ELR (cell line): ENCODE results near the gene DCAF11.

Experiments used
- DNase-seq: peaks from one replicate; pipeline ENCODE4 v3.0.0-alpha.2; 2015; ENCODE audit warnings: low read depth

Gene DCAF11

DNA sequence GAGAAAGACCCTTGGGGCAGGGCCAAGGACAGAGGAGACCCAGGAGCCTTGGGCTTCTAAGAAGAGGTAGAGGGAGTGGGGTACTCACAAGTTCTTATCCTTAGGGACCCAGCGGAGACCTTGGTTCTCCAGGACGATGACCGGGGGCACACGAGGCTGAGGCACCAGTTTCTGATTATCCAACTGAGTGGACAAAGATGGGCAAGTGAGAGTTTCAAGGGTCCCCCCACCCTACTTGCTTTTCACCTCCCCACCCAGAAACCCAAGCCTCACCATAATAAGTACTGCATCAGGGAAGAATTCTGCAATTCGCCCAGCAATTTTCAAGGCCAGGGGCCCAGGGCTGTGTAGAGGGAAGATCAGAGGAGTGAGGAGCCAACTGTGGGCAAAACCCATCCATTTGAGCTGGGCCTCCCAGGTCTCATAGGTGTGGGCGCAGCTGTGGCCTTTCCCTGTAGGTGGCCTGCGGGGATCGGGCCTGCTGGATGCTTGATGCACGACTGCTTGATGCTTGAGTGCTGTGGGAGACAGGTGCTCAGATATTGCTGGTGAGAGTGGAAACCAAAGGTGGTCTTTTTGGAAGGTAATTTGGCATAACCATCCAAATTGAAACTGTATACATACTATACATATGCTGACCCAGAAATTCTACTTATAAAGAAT lies 24.8 kb downstream of the DCAF11 start:
- no peak for DNase-seq

DNA sequence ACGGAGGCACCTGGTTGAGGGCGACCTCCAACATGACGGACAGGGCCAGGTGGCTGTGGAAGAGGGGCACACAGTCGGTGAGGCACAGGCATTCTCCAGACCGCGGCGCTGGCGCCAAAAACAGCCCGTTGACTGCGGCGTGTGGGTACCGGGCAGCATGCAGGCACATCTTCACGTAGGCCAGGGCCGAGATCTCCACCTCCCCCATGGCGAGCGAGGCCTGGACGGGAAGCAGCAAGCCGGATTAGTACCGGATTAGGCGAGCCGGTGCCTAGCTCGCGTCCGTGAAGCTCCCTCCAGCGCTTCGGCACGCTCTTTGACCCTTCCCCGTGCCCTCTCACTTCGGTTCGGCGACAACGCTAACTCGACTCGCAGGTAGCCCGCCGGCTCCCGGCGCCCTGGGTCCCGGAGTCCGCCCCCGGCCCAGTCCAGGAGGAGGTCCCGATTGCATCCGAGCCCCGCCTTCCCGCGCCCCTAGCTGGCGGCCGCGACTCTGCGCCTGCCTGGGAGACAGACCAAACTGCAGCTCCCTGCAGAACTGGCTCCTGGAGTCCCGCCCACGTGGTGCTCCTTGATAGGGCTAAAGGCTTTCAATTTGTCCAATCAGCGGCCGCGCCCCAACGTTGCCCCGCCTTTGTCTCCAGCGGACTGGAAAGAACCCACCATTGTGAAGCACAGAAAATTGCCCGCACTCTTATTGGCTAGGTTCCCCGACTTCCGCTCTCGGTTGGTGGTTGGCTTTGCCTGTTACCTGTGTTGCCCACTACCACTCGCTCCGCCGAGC lies 26.7 kb downstream of the DCAF11 start, which contains the start of gene EMC9:
TSS of gene EMC9 (minus strand) at position 495 of the 784 bp plus-strand sequence. CDS start at position 208, 287 bp downstream.
- peak; percentile 99 for DNase-seq

DNA sequence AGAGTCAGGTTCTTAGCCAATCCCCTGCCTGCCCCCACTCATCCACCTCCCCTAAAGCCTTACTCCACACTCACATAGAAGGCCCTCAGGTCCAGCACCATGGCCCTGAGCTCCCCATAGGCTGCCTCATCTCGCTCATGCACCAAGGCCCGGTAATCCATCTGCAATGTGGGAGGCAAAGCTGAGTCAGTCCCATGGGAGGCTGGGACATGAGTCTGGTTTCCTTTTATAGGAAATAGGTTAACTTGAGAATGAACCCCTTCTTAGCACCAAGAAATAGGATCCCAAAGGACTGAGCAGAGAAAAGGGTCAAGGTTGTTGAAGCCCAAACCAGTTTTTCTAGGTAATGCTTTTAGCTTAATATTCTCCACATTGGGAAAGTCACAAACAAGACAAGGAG lies 28.9 kb downstream of the DCAF11 start:
- peak; percentile 61 for DNase-seq

DNA sequence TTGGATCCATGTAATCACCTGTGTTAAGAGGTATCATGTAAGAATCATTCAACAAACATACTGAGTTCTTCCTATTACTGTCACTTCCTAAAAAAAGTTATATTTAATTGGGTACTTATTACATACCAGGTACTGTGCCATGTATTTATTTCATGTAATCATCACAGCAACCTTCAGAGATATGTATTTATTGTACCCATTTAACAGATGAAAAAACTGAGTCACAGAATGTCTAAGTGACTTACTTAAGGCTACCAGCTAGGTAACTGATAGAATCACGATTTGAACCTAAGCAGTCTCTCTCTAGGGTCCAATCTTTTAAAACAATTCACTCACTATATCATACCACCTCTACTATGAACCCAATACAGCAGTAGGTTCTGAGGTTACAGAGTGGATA lies 29.9 kb downstream of the DCAF11 start:
- no peak for DNase-seq

DNA sequence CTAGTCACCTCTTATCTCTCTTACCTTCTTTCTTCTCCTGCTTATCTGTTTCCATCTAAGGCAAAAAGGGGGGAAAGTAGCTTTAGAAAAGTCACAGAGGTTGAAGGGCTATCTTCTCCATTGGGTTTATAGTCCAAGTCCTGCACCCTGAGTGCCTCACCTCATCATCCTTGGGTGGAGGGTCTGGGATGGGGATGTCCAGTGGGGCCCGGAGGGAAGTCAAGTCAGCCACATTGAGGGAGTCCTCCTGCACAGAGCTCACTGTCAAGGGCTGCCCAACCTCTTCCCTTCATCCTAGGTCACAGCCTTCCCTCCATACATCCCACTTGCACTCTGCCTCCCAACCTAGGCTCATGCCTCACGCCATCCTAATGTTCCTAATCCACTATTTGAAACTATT lies 30.6 kb downstream of the DCAF11 start:
- no peak for DNase-seq

DNA sequence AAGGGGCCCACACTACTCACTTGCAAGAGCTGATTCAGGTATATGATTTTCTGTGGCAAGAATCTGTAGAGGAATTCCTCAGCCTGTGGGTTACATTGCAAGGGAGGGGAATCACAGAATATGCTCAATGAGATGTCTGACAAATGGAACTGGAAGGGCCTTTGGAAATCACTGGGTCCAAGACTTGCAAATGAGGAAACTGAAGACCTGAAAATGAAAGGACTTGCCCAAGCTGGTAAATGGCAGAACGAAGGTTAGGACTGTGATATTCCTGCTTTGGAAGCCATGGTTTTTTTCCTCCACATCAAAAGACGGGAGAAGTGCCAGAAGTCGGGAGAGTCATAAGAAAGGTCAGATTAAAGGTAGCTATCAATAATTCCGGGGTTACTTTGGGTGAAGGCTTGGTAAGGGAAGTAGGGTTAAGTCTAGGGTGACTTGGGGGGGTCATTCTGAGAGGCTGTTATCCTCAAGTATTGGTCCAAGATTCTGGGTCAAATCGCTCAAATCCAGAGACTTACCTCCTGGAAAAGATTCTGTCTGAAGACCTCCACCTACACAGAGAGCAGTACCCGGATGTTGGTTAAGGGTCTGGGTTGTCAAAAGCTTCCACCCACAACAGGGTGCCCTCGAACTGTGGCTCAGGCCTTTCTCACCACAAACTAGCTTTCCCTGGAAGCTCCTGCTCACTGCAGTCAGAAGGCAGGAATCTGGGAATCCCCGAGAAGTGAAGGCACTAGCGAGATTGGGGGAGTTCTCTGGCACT lies 31.3 kb downstream of the DCAF11 start:
- DNase-seq, result peak; percentile 75

DNA sequence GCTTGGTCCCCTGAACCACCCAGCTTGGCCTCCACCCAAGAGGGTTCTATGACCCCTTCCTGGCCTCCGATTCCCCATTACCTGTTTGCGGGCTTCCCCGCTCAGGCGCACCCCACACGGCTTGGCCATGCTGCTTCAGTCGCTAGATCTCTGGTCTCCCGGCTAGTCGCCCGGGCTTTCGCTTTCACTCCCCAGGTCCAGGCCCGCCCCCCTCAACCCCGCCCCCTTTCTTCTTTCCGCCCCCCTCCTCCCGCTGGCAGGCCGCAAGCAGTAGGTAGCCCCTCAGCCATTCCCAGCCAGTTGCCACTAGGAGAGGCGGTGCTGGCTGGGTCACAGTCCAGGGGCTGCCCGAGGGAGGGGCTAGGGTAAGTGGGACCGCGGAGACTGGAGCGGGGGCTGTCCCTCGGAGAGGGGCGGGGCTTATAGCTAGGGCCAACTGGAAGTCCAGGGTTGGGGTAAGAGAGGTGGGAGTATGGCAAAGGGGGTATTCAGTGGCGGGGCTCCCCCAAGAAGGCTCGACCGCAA lies 31.9 kb downstream of the DCAF11 start, which contains the start of gene PSME2:
TSS of gene PSME2 (minus strand) at position 158 of the 525 bp plus-strand sequence. CDS start at position 129, 29 bp downstream.
- peak; percentile 97 for DNase-seq

DNA sequence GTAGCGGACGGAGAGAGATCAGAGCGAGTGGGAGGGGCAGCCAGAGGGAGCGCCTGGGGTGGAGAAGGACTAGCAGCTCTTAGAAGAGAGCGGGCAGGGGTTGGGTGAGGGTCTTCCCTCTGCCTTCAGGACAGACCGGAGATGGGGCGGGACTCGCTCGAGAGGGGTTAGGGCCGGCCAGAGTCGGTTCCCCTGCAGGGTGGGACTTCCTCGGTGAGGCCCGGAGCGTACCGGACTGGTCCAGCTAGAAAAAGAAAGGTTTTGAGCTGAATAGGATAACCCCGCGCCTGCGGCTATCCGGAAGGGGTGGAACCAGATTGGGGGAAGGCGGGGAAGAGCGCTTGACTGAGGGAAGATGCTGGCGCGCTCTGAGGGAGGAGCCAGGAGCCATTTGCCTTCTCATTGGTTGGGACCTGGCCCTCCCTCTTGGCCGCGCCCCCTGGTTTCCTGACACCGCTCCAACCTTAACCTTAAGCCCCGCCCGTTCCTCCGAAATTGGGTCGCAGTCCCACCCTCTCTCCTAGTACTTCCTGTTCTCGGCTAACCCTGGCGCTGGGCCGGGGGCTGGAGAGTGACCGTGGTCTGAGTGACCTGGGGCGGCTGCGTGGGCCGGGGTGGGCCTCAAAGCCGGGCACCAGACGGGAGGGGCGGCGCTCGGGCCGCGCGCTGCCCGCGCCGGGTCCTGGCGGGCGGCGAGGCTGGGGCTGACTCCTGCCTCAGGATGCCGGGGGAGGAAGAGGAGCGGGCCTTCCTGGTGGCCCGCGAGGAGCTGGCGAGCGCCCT lies 32.6 kb downstream of the DCAF11 start, which contains the start of gene RNF31:
TSS of gene RNF31 (plus strand) at position 521 of the 783 bp plus-strand sequence. CDS start at position 722, 201 bp downstream.
- DNase-seq, result peak; percentile 99

DNA sequence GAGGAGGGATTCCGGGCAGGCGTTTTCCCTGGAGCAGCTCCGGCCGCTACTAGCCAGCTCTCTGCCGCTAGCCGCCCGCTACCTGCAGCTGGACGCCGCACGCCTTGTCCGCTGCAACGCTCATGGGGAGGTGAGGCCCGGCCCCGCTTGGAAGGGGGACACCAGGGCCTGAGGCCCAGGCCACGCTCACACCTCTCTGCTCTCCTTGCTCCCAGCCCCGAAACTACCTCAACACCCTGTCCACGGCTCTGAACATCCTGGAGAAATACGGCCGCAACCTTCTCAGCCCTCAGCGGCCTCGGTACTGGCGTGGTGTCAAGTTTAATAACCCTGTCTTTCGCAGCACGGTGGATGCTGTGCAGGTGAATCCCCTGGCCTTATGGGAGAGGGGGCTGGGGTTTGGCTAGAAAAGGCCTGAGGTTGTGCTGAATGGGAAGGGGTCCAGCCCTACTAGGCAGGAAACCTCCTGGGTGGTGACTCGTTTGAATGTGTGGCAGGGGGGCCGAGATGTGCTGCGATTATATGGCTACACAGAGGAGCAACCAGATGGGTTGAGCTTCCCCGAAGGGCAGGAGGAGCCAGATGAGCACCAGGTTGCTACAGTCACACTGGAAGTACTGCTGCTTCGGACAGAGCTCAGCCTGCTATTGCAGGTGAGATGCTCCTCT lies 33.3 kb downstream of the DCAF11 start:
- DNase-seq, result peak; percentile 30

DNA sequence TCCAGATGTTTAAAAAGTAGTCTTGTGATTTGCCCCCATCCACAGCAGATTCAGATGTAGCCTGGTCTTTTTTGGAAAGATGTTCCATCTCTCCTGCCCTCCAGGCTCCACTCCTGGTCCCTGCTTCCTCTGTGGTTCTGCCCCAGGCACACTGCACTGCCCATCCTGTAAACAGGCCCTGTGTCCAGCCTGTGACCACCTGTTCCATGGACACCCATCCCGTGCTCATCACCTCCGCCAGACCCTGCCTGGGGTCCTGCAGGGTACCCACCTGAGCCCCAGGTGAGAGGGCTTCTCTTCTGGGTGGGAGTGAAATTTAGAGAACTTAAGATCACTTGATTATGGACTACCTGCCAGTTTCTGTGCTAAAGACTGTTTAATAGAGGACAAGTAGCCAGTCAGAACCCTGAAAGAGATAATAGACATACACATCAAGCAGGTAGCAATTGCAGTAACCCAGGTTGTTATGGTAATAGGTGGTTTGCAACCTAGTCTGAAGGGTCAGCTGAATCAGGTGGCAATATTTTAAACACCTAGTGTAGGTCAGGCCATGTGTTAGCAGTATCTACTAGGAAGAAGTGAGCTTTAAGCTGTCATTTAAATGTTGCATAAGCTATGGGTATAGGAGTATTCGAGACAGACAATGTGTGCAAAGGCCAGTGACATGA lies 34.9 kb downstream of the DCAF11 start:
- no peak for DNase-seq

DNA sequence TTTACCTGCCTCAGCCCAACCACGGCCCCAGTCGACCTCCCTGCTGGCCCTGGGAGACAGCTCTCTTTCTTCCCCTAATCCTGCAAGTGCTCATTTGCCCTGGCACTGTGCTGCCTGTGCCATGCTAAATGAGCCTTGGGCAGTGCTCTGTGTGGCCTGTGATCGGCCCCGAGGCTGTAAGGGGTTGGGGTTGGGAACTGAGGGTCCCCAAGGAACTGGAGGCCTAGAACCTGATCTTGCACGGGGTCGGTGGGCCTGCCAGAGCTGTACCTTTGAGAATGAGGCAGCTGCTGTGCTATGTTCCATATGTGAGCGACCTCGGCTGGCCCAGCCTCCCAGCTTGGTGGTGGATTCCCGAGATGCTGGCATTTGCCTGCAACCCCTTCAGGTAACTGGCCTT lies 35.5 kb downstream of the DCAF11 start:
- DNase-seq, result no peak

DNA sequence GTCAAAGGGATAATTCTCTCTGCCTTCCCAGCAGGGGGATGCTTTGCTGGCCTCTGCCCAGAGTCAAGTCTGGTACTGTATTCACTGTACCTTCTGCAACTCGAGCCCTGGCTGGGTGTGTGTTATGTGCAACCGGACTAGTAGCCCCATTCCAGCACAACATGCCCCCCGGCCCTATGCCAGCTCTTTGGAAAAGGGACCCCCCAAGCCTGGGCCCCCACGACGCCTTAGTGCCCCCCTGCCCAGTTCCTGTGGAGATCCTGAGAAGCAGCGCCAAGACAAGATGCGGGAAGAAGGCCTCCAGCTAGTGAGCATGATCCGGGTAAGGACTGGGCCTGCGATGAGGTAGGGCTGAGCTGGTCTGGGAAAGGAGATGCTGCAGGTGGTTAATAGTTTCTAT lies 36.0 kb downstream of the DCAF11 start:
- no peak for DNase-seq

DNA sequence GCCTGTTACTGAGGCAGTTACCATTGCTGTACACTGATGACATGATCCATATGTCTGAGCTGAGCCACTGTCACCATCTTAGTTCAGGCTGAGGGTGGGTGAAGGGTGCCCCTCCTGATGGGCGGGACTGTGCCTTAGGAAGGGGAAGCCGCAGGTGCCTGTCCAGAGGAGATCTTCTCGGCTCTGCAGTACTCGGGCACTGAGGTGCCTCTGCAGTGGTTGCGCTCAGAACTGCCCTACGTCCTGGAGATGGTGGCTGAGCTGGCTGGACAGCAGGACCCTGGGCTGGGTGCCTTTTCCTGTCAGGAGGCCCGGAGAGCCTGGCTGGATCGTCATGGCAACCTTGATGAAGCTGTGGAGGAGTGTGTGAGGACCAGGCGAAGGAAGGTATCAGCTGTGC lies 36.4 kb downstream of the DCAF11 start:
- DNase-seq, result no peak

DNA sequence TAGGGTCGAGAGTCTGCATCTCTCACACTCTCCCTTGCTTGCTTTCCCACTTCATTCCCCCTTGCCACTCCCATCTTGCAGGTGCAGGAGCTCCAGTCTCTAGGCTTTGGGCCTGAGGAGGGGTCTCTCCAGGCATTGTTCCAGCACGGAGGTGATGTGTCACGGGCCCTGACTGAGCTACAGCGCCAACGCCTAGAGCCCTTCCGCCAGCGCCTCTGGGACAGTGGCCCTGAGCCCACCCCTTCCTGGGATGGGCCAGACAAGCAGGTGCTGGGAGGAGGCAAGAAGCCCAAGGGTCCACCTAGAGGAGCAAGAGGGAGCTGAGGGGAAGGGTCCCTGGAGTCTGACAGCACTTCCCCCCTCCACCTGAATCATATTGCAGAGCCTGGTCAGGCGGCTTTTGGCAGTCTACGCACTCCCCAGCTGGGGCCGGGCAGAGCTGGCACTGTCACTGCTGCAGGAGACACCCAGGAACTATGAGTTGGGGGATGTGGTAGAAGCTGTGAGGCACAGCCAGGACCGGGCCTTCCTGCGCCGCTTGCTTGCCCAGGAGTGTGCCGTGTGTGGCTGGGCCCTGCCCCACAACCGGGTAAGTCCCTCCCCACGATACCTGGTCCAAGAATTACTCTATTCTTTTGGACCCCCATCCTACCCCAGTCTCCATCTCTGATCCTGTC lies 37.0 kb downstream of the DCAF11 start:
- no peak for DNase-seq

DNA sequence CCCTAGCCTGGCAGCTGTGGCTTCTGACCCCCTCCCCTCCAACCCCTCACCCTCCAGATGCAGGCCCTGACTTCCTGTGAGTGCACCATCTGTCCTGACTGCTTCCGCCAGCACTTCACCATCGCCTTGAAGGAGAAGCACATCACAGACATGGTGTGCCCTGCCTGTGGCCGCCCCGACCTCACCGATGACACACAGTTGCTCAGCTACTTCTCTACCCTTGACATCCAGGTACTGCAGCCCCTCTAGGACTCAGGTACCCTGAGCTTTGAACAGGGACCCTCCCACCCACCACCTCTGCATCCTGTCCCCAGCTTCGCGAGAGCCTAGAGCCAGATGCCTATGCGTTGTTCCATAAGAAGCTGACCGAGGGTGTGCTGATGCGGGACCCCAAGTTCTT lies 40.5 kb downstream of the DCAF11 start:
- no peak for DNase-seq

DNA sequence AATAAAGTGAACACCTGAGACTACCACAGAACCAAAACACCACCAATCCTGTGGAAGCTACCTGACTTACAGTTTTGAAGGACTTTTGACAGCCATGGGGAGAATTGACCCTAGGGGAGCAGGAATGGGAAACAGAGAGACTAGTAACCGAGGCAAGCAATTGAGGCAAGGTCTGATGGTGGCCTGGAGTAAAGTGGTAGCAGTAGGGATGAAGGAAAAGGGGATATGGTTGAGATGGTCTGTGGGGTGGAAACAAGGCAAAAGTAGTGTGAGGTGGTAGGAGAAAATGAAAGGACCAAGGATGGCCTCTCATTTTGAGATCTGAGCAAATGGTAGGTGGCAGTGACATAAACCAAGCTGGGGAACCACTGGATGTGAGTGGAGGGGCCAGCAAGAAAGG lies 42.3 kb downstream of the DCAF11 start:
- DNase-seq, result no peak

DNA sequence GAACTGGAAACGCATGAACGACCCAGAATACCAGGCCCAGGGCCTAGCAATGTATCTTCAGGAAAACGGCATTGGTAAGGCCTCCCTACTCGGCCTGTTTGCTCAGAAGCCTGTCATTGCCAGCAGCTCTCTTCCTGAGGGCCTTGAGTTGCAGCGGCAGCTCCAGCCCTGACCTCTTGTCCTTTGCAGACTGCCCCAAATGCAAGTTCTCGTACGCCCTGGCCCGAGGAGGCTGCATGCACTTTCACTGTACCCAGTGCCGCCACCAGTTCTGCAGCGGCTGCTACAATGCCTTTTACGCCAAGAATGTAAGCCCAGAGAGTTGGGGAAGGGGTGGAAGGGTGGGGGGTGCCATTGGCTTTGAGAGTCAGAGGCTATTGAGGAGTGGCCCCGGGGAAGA lies 42.8 kb downstream of the DCAF11 start:
- DNase-seq, result no peak

DNA sequence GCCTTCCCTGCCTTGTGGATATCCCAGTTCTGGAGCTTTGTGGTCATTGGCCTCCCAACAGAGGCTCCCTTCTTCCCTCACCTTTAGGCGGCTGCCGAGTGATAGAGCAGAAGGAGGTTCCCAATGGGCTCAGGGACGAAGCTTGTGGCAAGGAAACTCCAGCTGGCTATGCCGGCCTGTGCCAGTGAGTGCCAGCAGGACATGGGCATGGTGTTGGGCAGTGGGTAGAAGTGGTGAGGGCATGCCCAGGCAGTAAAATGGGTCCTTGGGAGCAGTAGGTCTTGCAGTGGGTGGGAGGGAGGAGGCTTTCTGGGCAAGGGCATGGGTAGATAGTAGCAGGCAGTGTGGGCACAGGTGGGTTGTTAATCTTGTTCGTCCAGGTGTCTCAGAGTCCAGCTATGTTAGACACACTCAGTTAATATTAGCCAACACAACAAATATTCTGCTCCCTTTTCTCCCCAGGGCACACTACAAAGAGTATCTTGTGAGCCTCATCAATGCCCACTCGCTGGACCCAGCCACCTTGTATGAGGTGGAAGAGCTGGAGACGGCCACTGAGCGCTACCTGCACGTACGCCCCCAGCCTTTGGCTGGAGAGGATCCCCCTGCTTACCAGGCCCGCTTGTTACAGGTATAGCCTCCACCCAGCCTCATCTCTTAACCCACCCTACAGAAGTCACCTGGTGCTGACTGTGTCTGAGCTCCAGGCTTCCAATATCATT lies 45.4 kb downstream of the DCAF11 start:
- DNase-seq, result no peak

DNA sequence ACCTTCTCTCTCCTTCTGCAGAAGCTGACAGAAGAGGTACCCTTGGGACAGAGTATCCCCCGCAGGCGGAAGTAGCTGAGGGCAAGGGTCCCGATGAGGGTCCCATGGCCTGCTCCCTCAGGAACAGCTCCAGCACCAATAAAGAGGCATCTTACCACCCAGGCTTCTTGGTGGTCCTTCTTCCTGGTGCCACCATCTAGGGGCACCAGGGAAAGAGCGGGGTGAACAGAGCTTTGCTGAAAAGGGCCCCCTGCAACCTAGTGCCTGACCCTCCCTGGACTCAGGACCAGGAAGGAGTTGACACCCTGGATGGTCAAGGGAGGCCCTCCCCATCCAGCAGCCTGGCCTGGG lies 45.9 kb downstream of the DCAF11 start:
- DNase-seq, result no peak
